Heart left ventricle (tissue), 16 donors: ENCODE measurements around the gene HS1BP3. TPM values are rescaled to one million over a fixed set of nuclear protein-coding genes. Genes with fewer than 3 reads are reported as not detected.

Experiments
- ATAC-seq, 4 donors: fragments of 200-7000 bp; cut with Tn5 transposase; one replicate each; pipeline ENCODE4 v1.9.1; 2020 to 2022; ENCODE audit warnings: moderate library complexity in 4 of 4, mild to moderate bottlenecking in 3 of 4, moderate number of reproducible peaks in 1 of 4
- DNase-seq, 5 donors: peaks; one replicate each; pipeline ENCODE4 v3.0.0-alpha.2; 2020
- H3K27ac ChIP-seq, 12 donors: fragments of 200-600 bp; sonication (generic) in 4 of 12; one replicate each; pipeline versions ENCODE4 v1.5.0 to v1.8.0; 2016 to 2022; ENCODE audit warnings: mild to moderate bottlenecking in 2 of 12
- H3K27me3 ChIP-seq, 9 donors: fragments of 200-600 bp; sonication (generic) in 2 of 9; one replicate each; pipeline versions ENCODE4 v1.5.1 to v1.8.0; 2016 to 2022; ENCODE audit warnings: mild to moderate bottlenecking in 3 of 9
- H3K36me3 ChIP-seq, 9 donors: fragments of 200-600 bp; sonication (generic) in 2 of 9; one replicate each; pipeline versions ENCODE4 v1.5.0 to v1.8.0; 2018 to 2022; ENCODE audit warnings: mild to moderate bottlenecking in 2 of 9
- H3K4me1 ChIP-seq, 12 donors: fragments of 200-600 bp; sonication (generic) in 4 of 12; one replicate each; pipeline versions ENCODE4 v1.5.0 to v1.8.0; 2016 to 2022; ENCODE audit warnings: mild to moderate bottlenecking in 3 of 12
- H3K4me3 ChIP-seq, 12 donors: fragments of 200-600 bp; sonication (generic) in 4 of 12; one replicate each; pipeline versions ENCODE4 v1.5.0 to v1.8.0; 2017 to 2022; ENCODE audit warnings: mild to moderate bottlenecking in 9 of 12, moderate library complexity in 4 of 12
- H3K9me3 ChIP-seq, 12 donors: fragments of 200-600 bp; sonication (generic) in 4 of 12; one replicate each; pipeline versions ENCODE4 v1.5.0 to v1.8.0; 2016 to 2022; ENCODE audit warnings: mild to moderate bottlenecking in 1 of 12
- POLR2A ChIP-seq, 2 donors: fragments of 450-650 bp; IDR thresholded peaks; one replicate each; pipeline ENCODE4 v1.6.1; 2017; ENCODE audit warnings: antibody characterized with exemption in 2 of 2, mild to moderate bottlenecking in 2 of 2, moderate library complexity in 2 of 2
- WGBS, 4 donors: extraction: QIAGEN DNeasy Blood & Tissue Kit in 2 of 4; methylation state at CpG; one replicate each; pipeline versions ENCODE4 v1.1.5 to v1.1.7; 2013 to 2018; 5-methylcytosine and 5-hydroxymethylcytosine counted together
- intact Hi-C, 10 donors: fragments of 100-400 bp; cut with DNase I; formaldehyde crosslinking; loops; one replicate each; pipeline versions ENCODE4 v1.11.1 to v1.14.2; 2022
- polyA plus RNA-seq, 2 donors: library from polyadenylated mRNA; stranded (reverse); fragments of 200-250 nt; gene quantifications; one replicate each; pipeline ENCODE4 v1.2.3, GENCODE V29; 2013
- total RNA-seq, 9 donors: library from RNA; depleted of rRNA in 2 of 9; stranded (reverse); fragments of >200 nt in 2 of 9; fragmentation: NEBNext Ultra II Directional in 3 of 9; extraction: Animal tissue kit (Norgen Biotek cat#: 25700) in 3 of 9; gene quantifications; one replicate each; pipeline versions ENCODE4 v1.1.0 to v1.2.4, GENCODE V29; 2016 to 2023
- TF ChIP-seq, protein P1 (sequence below), 12 donors: fragments of 200-600 bp; sonication (generic) in 4 of 12; IDR thresholded peaks; one replicate each; pipeline versions ENCODE4 v1.5.0 to v1.8.0; 2018 to 2022; ENCODE audit warnings: antibody characterized with exemption in 12 of 12, mild to moderate bottlenecking in 5 of 12
- donor health status: ischemic (EF 13 %, LVEDD 7.1; RV severe dilation, severe dysfunction).
- donor health status: healthy with polysubstance abuse.
- donor health status: DM: no; HTN: yes; CAD: no.
- donor health status: DM: no; HTN: no; CAD: no.
- donor health status: ischemic (EF 25% LVEDD 6.9; RV normal size, moderate dysfunction).
- donor health status: ischemic (EF 25% LVEDD 5.7; RV mildly dilated, moderate dysfunction).
- donor health status: healthy.
- donor health status: DM: yes; HTN: yes; CAD: no.
- donor health status: ischemic (EF 35%, LVEDD 5.7; RV mildly dilated, moderate dysfunction).
- donor health status: nonischemic (EF 11% LVEDD 7.7; RV severe dilation, severe dysfunction).
- donor health status: DM: yes; HTN: yes; CAD: no.
- donor health status: PGD.
- donor health status: ischemic (EF 29% LVEDD 5.4; RV normal size, mild dysfunction).
- donor health status: nonischemic (EF 23%, LVEDD 6.1; RV moderate dilation, normal function).

Gene HS1BP3
- total and polyA plus RNA-seq, 11 donors = 12.7 to 23.7 (median 21.0) TPM

- peaks cover 0 to 31% (median 23%) of the 10 kb centered on the region in 9 donors for H3K36me3 ChIP-seq
- intact Hi-C loops = no loop called here
- WGBS, 4 donors = 88 to 93% (median 89%) methylated on average over 11 of the region's 11 CpGs
- no peak for ATAC-seq
- no peaks in the 10 kb centered on the region for H3K4me1 ChIP-seq
- no peaks in the 10 kb centered on the region for H3K27me3 ChIP-seq
- DNase-seq = no peak
- H3K27ac ChIP-seq = no peak overlapping the region
- H3K9me3 ChIP-seq = peaks cover 0 to 5% (median 0%) of the 10 kb centered on the region in 12 donors
- TF ChIP-seq POLR2A (IDR thresholded peaks at IDR 0.05) = no peak
- TF ChIP-seq, protein P1, sequence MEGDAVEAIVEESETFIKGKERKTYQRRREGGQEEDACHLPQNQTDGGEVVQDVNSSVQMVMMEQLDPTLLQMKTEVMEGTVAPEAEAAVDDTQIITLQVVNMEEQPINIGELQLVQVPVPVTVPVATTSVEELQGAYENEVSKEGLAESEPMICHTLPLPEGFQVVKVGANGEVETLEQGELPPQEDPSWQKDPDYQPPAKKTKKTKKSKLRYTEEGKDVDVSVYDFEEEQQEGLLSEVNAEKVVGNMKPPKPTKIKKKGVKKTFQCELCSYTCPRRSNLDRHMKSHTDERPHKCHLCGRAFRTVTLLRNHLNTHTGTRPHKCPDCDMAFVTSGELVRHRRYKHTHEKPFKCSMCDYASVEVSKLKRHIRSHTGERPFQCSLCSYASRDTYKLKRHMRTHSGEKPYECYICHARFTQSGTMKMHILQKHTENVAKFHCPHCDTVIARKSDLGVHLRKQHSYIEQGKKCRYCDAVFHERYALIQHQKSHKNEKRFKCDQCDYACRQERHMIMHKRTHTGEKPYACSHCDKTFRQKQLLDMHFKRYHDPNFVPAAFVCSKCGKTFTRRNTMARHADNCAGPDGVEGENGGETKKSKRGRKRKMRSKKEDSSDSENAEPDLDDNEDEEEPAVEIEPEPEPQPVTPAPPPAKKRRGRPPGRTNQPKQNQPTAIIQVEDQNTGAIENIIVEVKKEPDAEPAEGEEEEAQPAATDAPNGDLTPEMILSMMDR (IDR thresholded peaks at IDR 0.05) = no peak
- no peak overlapping the region for H3K4me3 ChIP-seq
Observed at GRCh38 chr2:20689428-20690264, 38.7 kb upstream of the HS1BP3 start.

- intact Hi-C loops = no loop called here
- Histone ChIP-seq H3K27me3 (no peaks in the 10 kb centered on the region), H3K27ac (no peak overlapping the region), H3K36me3 (peaks cover 0 to 32% (median 22%) of the 10 kb centered on the region in 9 donors), H3K4me1 (no peaks in the 10 kb centered on the region), H3K4me3 (no peak overlapping the region), H3K9me3 (peaks cover 0 to 5% (median 0%) of the 10 kb centered on the region in 12 donors)
- TF ChIP-seq POLR2A (IDR thresholded peaks at IDR 0.05) = no peak
- TF ChIP-seq, protein P1 (IDR thresholded peaks at IDR 0.05) = no peak
- no peak for DNase-seq
- 92 to 99% (median 96%) methylated on average over 4 of the region's 4 CpGs for WGBS, 4 donors
- no peak for ATAC-seq
Observed at GRCh38 chr2:20687260-20687832, 36.4 kb upstream of the HS1BP3 start.

DNA sequence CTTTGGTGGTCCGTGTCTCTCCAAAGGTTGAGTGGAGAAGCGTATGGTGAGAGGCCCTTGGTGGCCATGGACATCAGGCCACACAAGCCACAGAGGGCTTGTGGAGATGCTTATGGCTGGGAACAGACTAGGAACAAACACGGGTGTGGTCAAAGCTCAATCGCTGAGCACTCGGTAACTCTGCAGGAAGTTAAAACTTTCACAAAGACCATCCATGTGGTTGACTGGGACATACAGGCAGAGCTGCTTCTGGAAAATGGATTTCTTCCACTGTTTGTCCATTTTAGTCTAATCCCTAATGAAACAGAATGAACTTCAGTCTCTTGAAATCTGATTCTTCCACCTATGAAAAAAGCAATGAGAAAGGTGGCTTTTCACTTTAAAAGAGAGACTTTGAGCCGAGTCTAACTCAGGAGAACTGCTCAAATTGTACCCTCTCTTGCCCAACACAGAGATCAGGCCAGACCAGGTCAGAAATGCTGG lies 33.7 kb upstream of the HS1BP3 start:
- Histone ChIP-seq H3K4me3 (no peak overlapping the region), H3K36me3 (peaks cover 0 to 41% (median 26%) of the 10 kb centered on the region in 9 donors), H3K4me1 (no peaks in the 10 kb centered on the region), H3K27ac (no peak overlapping the region), H3K27me3 (no peaks in the 10 kb centered on the region), H3K9me3 (peaks cover 0 to 5% (median 0%) of the 10 kb centered on the region in 12 donors)
- WGBS, 4 donors = 79 to 88% (median 85%) methylated on average over 6 of the region's 6 CpGs
- intact Hi-C loops = loop anchor here in 3 of 10 donors (5.0 kb wide), 2 partner anchors 278 to 283 kb away; no protein-coding TSS in a partner anchor
- TF ChIP-seq, protein P1 (IDR thresholded peaks at IDR 0.05) = no peak
- TF ChIP-seq POLR2A (IDR thresholded peaks at IDR 0.05) = no peak
- ATAC-seq (no peak), DNase-seq (no peak)
